ENCODE measurements around the gene CELF1. TPM values are rescaled to one million over a fixed set of nuclear protein-coding genes. Genes with fewer than 3 reads are reported as not detected.

Gene CELF1
- total RNA-seq = 37.8 and 47.6 TPM in 2 replicates

GRCh38 chr11:47552566-47553405 lies at the start of gene CELF1:
TSS of gene CELF1 (minus strand) at chr11:47553132. CDS start at chr11:47499523, 53,609 bp downstream.

GRCh38 chr11:47593934-47594855 lies 41.3 kb upstream of the CELF1 start, which contains the start of gene C1QTNF4:
TSS of gene C1QTNF4 (minus strand) at chr11:47594411. CDS start at chr11:47590810, 3,601 bp downstream.

GRCh38 chr11:47586098-47586855 lies 33.3 kb upstream of the CELF1 start, which contains the start of gene FAM180B:
TSS of gene FAM180B (plus strand) at chr11:47586678. CDS start at chr11:47586769, 91 bp downstream.

GRCh38 chr11:47578524-47579494 lies 25.9 kb upstream of the CELF1 start, which contains the start of the genes KBTBD4 and NDUFS3:
TSS of gene KBTBD4 (minus strand) at chr11:47578970. CDS start at chr11:47578951, 19 bp downstream.
TSS of gene NDUFS3 (plus strand) at chr11:47579074. CDS start at chr11:47579092, 18 bp downstream.

GRCh38 chr11:47565340-47566148 lies 12.6 kb upstream of the CELF1 start, which contains the start of gene PTPMT1:
TSS of gene PTPMT1 (plus strand) at chr11:47565599. CDS start at chr11:47565623, 24 bp downstream.

GRCh38 chr11:47448566-47449427 lies 104.1 kb downstream of the CELF1 start, which contains the start of gene RAPSN:
TSS of gene RAPSN (minus strand) at chr11:47449136. CDS start at chr11:47448964, 172 bp downstream.

GRCh38 chr11:47426062-47426956 lies 126.6 kb downstream of the CELF1 start, which contains the start of gene PSMC3:
TSS of gene PSMC3 (minus strand) at chr11:47426439. CDS start at chr11:47426279, 160 bp downstream.

Other genes starting within 250 kb of the CELF1 start
- gene MYBPC3, start 200.4 kb downstream of the CELF1 start, total RNA-seq = not detected in 2 replicates
- not detected in 2 replicates for gene SPI1, start 174.6 kb downstream of the CELF1 start, total RNA-seq
- 104 and 110 TPM in 2 replicates for gene SLC39A13, start 144.5 kb downstream of the CELF1 start, total RNA-seq
- 89.3 and 101 TPM in 2 replicates for gene PSMC3, start 126.7 kb downstream of the CELF1 start, total RNA-seq
- gene RAPSN, start 104.0 kb downstream of the CELF1 start, total RNA-seq = not detected in 2 replicates
- gene PTPMT1, start 12.5 kb upstream of the CELF1 start, total RNA-seq = 108 and 112 TPM in 2 replicates
- 12.9 and 21.9 TPM in 2 replicates for gene KBTBD4, start 25.8 kb upstream of the CELF1 start, total RNA-seq
- 66.5 and 67.1 TPM in 2 replicates for gene NDUFS3, start 25.9 kb upstream of the CELF1 start, total RNA-seq
- not detected in 2 replicates for gene FAM180B, start 33.5 kb upstream of the CELF1 start, total RNA-seq
- gene C1QTNF4, start 41.3 kb upstream of the CELF1 start, total RNA-seq = 0.20 and 1.6 TPM in 2 replicates
- 42.5 and 75.3 TPM in 2 replicates for gene MTCH2, start 89.4 kb upstream of the CELF1 start, total RNA-seq
- 0.05 TPM in 1 of 2 replicates, not detected in the other for gene AGBL2, start 162.2 kb upstream of the CELF1 start, total RNA-seq
- 34.3 and 44.8 TPM in 2 replicates for gene FNBP4, start 214.2 kb upstream of the CELF1 start, total RNA-seq